ENCODE measurements around the gene DIDO1.

The DIDO1 gene

GRCh38 chr20:62886709-62887058, 39.6 kb downstream of the DIDO1 start:
- H3K9ac ChIP-seq (ENCODE audit: low read length) = peak overlapping the region; percentile 26; the same call in 1 of the 2 replicates
- H3K36me3 ChIP-seq (replicated peaks; ENCODE audit: insufficient read depth, low read length) = no peaks in the 10 kb centered on the region
- H4K20me1 ChIP-seq (ENCODE audit: insufficient read depth, low read length) = no peaks in the 10 kb centered on the region; the same call in 1 of the 2 replicates
- peaks cover 12% of the 10 kb centered on the region for H3F3A ChIP-seq (ENCODE audit: insufficient read depth, low read length)
- peaks cover 18% of the 10 kb centered on the region for H3K4me1 ChIP-seq (ENCODE audit: low read length)
- TF ChIP-seq EZH2 (optimal IDR thresholded peaks at IDR 0.05; ENCODE audit: low read depth, low read length) = no peak
- no peak for TF ChIP-seq CTCF (IDR thresholded peaks at IDR 0.05; ENCODE audit: low read length)
- no peak for TF ChIP-seq EZH2phosphoT487 (IDR thresholded peaks at IDR 0.05; ENCODE audit: low read length)
- H3K9me2 ChIP-seq (replicated peaks; ENCODE audit: insufficient read depth, low read length) = no peaks in the 10 kb centered on the region
- no peaks in the 10 kb centered on the region for H3K79me2 ChIP-seq (ENCODE audit: low read length)
- no peak overlapping the region for H3K4me3 ChIP-seq (ENCODE audit: low read length)
- 0 out of 2 replicates have a peak overlapping the region, but pooled peaks have one; percentile 21 for H3K4me2 ChIP-seq (ENCODE audit: low read depth, low read length)
- no peaks in the 10 kb centered on the region for H3K9me3 ChIP-seq (replicated peaks; ENCODE audit: insufficient read depth, low read length)
- H3K27ac ChIP-seq (ENCODE audit: low read length) = peak overlapping the region; percentile 91
- DNase-seq = no peak
- H2AFZ ChIP-seq (ENCODE audit: low read length) = no peak overlapping the region
- no peaks in the 10 kb centered on the region for H3K27me3 ChIP-seq (replicated peaks; ENCODE audit: insufficient read depth, low read length)

DNA sequence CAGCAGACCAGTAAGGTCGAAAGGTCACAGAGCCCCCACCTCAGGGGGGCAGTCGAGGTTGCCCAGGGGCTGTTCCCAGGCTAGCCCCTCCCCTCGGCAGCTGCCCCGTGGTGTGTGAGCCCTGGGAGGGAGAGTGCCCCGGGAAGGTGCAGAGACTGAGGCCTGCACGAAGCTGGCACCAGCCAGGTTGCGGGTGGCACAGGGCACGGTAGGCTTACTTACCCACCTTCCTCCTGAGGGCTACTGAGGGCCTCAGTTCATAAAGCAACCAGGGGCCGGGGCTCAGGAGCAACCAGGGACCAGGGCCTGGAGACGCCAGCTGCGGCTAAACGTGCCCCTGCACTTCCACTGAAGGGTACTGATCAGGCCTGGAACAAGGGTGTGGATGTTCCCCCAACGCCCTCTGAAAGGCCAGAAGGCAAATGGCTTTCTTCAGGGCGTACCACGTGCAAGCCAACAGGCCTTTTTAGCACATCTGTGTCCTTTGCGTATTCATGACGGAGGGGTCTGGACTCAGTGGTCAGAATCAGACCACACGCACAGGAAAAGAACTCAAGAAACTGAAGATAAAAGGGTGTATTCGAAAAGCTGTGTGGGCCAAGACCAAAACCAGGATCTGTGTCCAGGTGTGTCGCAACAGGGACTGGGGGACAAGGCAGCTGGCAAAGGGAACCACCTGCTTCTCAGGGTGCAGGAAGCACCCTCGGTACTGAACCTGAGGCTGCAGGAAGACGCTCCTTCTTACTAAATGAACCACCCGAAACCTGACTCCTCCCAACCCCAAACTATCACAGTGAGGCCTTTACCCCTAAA, 40.2 kb downstream of the DIDO1 start:
- no peaks in the 10 kb centered on the region for H3K9me2 ChIP-seq (replicated peaks; ENCODE audit: insufficient read depth, low read length)
- H3K4me2 ChIP-seq (ENCODE audit: low read depth, low read length) = no peak overlapping the region
- TF ChIP-seq CTCF (IDR thresholded peaks at IDR 0.05; ENCODE audit: low read length) (no peak), EZH2phosphoT487 (IDR thresholded peaks at IDR 0.05; ENCODE audit: low read length) (no peak), EZH2 (optimal IDR thresholded peaks at IDR 0.05; ENCODE audit: low read depth, low read length) (no peak)
- no peaks in the 10 kb centered on the region for H3K27me3 ChIP-seq (replicated peaks; ENCODE audit: insufficient read depth, low read length)
- H3K9ac ChIP-seq (ENCODE audit: low read length) = peak overlapping the region; percentile 42
- H2AFZ ChIP-seq (ENCODE audit: low read length) = no peak overlapping the region
- H3K79me2 ChIP-seq (ENCODE audit: low read length) = no peaks in the 10 kb centered on the region
- H3K27ac ChIP-seq (ENCODE audit: low read length) = peak overlapping the region; percentile 91
- H3K36me3 ChIP-seq (replicated peaks; ENCODE audit: insufficient read depth, low read length) = no peaks in the 10 kb centered on the region
- H4K20me1 ChIP-seq (ENCODE audit: insufficient read depth, low read length) = no peaks in the 10 kb centered on the region; the same call in 1 of the 2 replicates
- H3K9me3 ChIP-seq (replicated peaks; ENCODE audit: insufficient read depth, low read length) = no peaks in the 10 kb centered on the region
- H3K4me1 ChIP-seq (ENCODE audit: low read length) = peaks cover 18% of the 10 kb centered on the region
- H3F3A ChIP-seq (ENCODE audit: insufficient read depth, low read length) = peaks cover 12% of the 10 kb centered on the region
- DNase-seq = peak; percentile 74
- no peak overlapping the region for H3K4me3 ChIP-seq (ENCODE audit: low read length)

GRCh38 chr20:62885046-62885895, 41.0 kb downstream of the DIDO1 start:
- peak overlapping the region; percentile 91 for H3K27ac ChIP-seq (ENCODE audit: low read length)
- no peak for TF ChIP-seq EZH2 (optimal IDR thresholded peaks at IDR 0.05; ENCODE audit: low read depth, low read length)
- no peak for TF ChIP-seq EZH2phosphoT487 (IDR thresholded peaks at IDR 0.05; ENCODE audit: low read length)
- no peak for TF ChIP-seq CTCF (IDR thresholded peaks at IDR 0.05; ENCODE audit: low read length)
- H3K9me3 ChIP-seq (replicated peaks; ENCODE audit: insufficient read depth, low read length) = no peaks in the 10 kb centered on the region
- H3K4me1 ChIP-seq (ENCODE audit: low read length) = peaks cover 18% of the 10 kb centered on the region
- H3K4me2 ChIP-seq (ENCODE audit: low read depth, low read length) = no peak overlapping the region
- H3K9me2 ChIP-seq (replicated peaks; ENCODE audit: insufficient read depth, low read length) = no peaks in the 10 kb centered on the region
- peaks cover 12% of the 10 kb centered on the region for H3F3A ChIP-seq (ENCODE audit: insufficient read depth, low read length)
- DNase-seq = no peak
- no peaks in the 10 kb centered on the region for H3K36me3 ChIP-seq (replicated peaks; ENCODE audit: insufficient read depth, low read length)
- no peaks in the 10 kb centered on the region for H3K79me2 ChIP-seq (ENCODE audit: low read length)
- H3K9ac ChIP-seq (ENCODE audit: low read length) = peak overlapping the region; percentile 42
- no peaks in the 10 kb centered on the region for H3K27me3 ChIP-seq (replicated peaks; ENCODE audit: insufficient read depth, low read length)
- H3K4me3 ChIP-seq (ENCODE audit: low read length) = no peak overlapping the region
- no peak overlapping the region for H2AFZ ChIP-seq (ENCODE audit: low read length)
- H4K20me1 ChIP-seq (ENCODE audit: insufficient read depth, low read length) = no peaks in the 10 kb centered on the region; the same call in 1 of the 2 replicates
